Calu3 (cell line): ENCODE results near the gene UBQLN1. TPM values are rescaled to one million over a fixed set of nuclear protein-coding genes. Genes with fewer than 3 reads are reported as not detected.

Source experiments
- BruUV-seq: library from RNA; stranded (reverse); fragments of 400-500 nt; replicated peaks from 2 replicates; lab custom pipeline; 2021; lab: Mats Ljungman, UMichigan
- CTCF ChIA-PET: fragments of 300-600 bp; sonication (Branson Sonifier 250); formaldehyde crosslinking; loops from one replicate; lab custom pipeline; 2022; ENCODE audit warnings: antibody characterized with exemption; lab: Charles Lee
- DNase-seq: peaks from one replicate; pipeline ENCODE4 v3.0.0; 2022
- H3K27ac Mint-ChIP-seq: one replicate; pipeline ENCODE4 v1.8.0; 2022; ENCODE audit warnings: mixed read lengths; ENCODE audit not compliant: unreplicated experiment
- H3K27me3 Mint-ChIP-seq: one replicate; pipeline ENCODE4 v1.8.0; 2022; ENCODE audit warnings: mixed read lengths; ENCODE audit not compliant: unreplicated experiment
- H3K36me3 Mint-ChIP-seq: one replicate; pipeline ENCODE4 v1.8.0; 2022; ENCODE audit warnings: mild to moderate bottlenecking, moderate library complexity, mixed read lengths; ENCODE audit not compliant: insufficient read depth, unreplicated experiment
- H3K4me1 Mint-ChIP-seq: one replicate; pipeline ENCODE4 v1.8.0; 2022; ENCODE audit warnings: mild to moderate bottlenecking, low read depth, mixed read lengths; ENCODE audit not compliant: unreplicated experiment
- H3K4me3 Mint-ChIP-seq: one replicate; pipeline ENCODE4 v1.8.0; 2022; ENCODE audit warnings: mild to moderate bottlenecking, low read depth, moderate library complexity, mixed read lengths; ENCODE audit not compliant: unreplicated experiment
- H3K9me3 Mint-ChIP-seq: one replicate; pipeline ENCODE4 v1.8.0; 2022; ENCODE audit warnings: low read depth, mixed read lengths; ENCODE audit not compliant: unreplicated experiment
- CTCF ChIP-seq: fragments of 200-600 bp; IDR thresholded peaks from one replicate; pipeline ENCODE4 v1.8.0; 2022; ENCODE audit warnings: antibody characterized with exemption; ENCODE audit not compliant: unreplicated experiment
- intact Hi-C: fragments of 100-400 bp; cut with micrococcal nuclease; formaldehyde crosslinking; loops from one replicate; pipeline ENCODE4 v1.10.0; 2022; ENCODE audit not compliant: unreplicated experiment
- total RNA-seq: library from RNA; stranded (reverse); gene quantifications from 2 replicates; pipeline ENCODE4 v1.2.3, GENCODE V29; 2022

UBQLN1 gene
- total RNA-seq, 1 experiment from 2014 or later, result 108 TPM

DNA sequence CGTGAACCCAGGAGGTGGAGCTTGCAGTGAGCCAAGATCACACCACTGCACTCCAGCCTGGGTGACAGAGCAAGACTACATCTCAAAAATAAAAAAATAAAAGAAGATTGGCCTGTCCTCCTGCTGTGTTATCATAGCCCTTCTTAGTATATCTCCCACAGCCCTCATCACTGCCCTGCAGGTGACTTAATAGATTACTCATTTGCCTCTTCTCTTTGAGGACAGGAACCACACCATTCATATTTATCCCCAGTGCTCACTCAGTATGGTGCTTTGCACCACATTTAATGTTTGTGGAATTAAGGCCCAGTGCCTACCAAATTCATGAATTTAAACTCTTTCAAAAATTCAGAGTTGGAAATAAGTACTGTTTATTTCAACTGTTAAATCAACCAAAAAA, 74.5 kb downstream of the UBQLN1 start:
- no peak overlapping the region for H3K27ac Mint-ChIP-seq
- BruUV-seq, result no TSS peak
- CTCF ChIA-PET, result no interaction called here

GRCh38 chr9:83630938-83631457, 76.8 kb downstream of the UBQLN1 start:
- CTCF ChIA-PET, result interaction anchor here (0.6 kb wide), 1 partner anchor 1280 kb away, joined by 3 read pairs; no protein-coding TSS in a partner anchor
- Mint-ChIP-seq H3K27ac (no peak overlapping the region), H3K36me3 (peaks cover 15% of the 10 kb centered on the region), H3K4me1 (no peaks in the 10 kb centered on the region), H3K4me3 (no peak overlapping the region), H3K9me3 (no peaks in the 10 kb centered on the region), H3K27me3 (no peaks in the 10 kb centered on the region)
- DNase-seq, result no peak
- no peak for TF ChIP-seq CTCF
- intact Hi-C loops, result no loop called here
- BruUV-seq, result no TSS peak

More for the DNA sequence above, 74.5 kb downstream of the UBQLN1 start:
- intact Hi-C loops, result no loop called here
- peaks cover 15% of the 10 kb centered on the region for H3K36me3 Mint-ChIP-seq
- no peak for DNase-seq
- no peak for TF ChIP-seq CTCF
- no peaks in the 10 kb centered on the region for H3K4me1 Mint-ChIP-seq
- H3K27me3 Mint-ChIP-seq, result no peaks in the 10 kb centered on the region
- H3K9me3 Mint-ChIP-seq, result no peaks in the 10 kb centered on the region
- H3K4me3 Mint-ChIP-seq, result no peak overlapping the region

GRCh38 chr9:83629433-83630104, 78.2 kb downstream of the UBQLN1 start:
- BruUV-seq, result no TSS peak
- TF ChIP-seq CTCF, result no peak
- intact Hi-C loops, result no loop called here
- H3K27ac Mint-ChIP-seq, result no peak overlapping the region
- no peaks in the 10 kb centered on the region for H3K4me1 Mint-ChIP-seq
- H3K9me3 Mint-ChIP-seq, result no peaks in the 10 kb centered on the region
- no peaks in the 10 kb centered on the region for H3K27me3 Mint-ChIP-seq
- no peak overlapping the region for H3K4me3 Mint-ChIP-seq
- CTCF ChIA-PET, result interaction anchor here (0.6 kb wide), 1 partner anchor 9 kb away, joined by 3 read pairs; no protein-coding TSS in a partner anchor
- H3K36me3 Mint-ChIP-seq, result peaks cover 15% of the 10 kb centered on the region
- no peak for DNase-seq

GRCh38 chr9:83628540-83628939, 79.2 kb downstream of the UBQLN1 start:
- BruUV-seq, result no TSS peak
- CTCF ChIA-PET, result no interaction called here
- no peak overlapping the region for H3K4me3 Mint-ChIP-seq
- H3K27ac Mint-ChIP-seq, result no peak overlapping the region
- TF ChIP-seq CTCF, result no peak
- H3K36me3 Mint-ChIP-seq, result peaks cover 18% of the 10 kb centered on the region
- no peak for DNase-seq
- no peaks in the 10 kb centered on the region for H3K9me3 Mint-ChIP-seq
- intact Hi-C loops, result no loop called here
- H3K4me1 Mint-ChIP-seq, result no peaks in the 10 kb centered on the region
- no peaks in the 10 kb centered on the region for H3K27me3 Mint-ChIP-seq
